RPMI8226 (cell line): ENCODE measurements around the gene ZNF831.

Experiments used
- DNase-seq: peaks from one replicate; pipeline ENCODE4 v3.0.0-alpha.2; 2015

ZNF831 gene

GRCh38 chr20:59157961-59158541, 5.6 kb upstream of the ZNF831 start:
- DNase-seq, result no peak

DNA sequence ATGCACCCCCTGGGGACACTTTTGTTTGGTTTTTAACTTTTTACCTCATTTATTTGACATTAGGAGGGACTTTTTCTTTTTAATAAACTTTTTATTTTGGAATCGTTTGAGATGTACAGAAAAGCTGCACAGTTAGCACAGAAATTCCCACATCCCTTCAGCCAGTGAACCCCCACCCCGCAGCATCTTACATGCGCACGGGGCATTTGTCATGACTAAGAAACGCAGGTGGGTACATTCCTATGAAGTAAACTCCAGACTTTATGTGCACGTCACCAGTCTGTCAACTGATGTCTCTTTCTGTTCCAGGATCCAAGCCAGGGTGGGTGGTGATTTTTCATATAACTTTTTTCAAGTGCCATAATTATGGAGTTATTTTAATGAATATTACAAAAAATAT, 4.9 kb upstream of the ZNF831 start:
- no peak for DNase-seq

DNA sequence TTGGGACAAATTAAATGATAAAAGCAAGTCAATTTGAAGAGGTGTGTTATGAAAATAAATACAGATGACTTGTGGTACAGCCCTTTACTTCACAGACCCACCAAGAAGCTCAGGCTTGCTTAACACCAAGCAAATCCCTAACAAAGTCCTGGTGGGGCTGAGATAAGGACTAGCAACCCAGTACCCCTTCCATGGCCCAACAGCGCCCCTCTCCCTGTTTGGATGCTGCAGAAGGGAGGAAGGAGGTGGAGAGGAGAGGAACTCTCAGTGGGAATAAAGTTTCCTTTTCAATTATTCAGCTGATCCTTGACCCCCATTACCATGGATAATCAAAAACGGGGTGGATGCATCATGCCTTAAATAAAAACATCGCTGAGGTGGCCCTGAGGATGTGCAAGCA, 4.5 kb upstream of the ZNF831 start:
- DNase-seq, result no peak

GRCh38 chr20:59159493-59160376, 3.9 kb upstream of the ZNF831 start:
- peak; percentile 66 for DNase-seq

DNA sequence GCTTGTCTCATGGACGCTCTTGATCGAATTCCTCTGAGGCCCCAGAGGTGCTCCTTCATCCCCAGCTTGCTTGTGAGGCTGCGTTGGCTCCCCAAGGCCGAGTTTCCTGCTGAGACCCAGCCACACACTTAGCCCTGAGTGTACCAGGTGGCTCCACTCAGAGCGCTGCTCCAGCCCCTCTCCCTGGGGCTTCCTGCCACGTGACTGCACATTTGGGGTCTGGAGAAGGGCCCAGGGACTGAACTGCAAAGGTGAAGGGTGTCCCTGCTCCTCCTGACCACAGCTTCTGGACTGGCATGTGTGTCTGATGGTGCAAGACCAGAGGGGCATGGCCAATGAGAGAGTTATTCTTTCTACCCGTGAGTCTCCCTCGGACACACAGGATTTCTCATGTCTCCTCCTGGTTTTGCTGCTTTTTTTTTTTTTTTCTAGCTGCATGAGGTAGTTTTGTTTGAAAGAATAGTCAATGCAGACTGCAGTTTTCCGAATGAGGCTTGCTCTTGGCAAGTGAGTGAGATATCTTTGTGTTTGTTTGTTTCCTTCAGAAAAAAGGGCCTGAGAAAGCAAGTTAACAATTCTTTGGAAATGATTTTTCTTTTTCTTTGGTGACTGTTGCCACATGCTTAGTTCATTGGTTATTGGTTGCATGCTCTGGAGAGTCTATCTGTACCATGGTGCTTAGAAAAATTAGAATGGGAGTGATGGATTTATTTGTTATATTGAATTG, 3.1 kb upstream of the ZNF831 start:
- no peak for DNase-seq

DNA sequence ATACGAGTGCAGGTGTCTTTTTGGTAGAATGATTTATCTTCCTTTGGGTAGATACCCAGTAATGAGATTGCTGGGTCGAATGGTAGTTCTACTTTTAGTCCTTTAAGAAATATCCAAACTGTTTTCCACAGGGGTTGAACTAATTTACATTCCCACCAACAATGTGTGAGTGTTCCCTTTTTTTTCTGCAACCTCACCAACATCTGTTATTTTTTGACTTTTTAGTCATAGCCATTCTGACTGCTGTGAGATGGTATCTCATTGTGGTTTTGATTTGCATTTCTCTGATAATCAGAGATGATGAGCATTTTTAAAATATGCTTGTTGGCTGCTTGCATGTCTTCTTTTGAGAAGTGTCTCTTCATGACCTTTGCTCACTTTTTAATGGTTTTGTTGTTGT, 1.9 kb upstream of the ZNF831 start:
- no peak for DNase-seq

DNA sequence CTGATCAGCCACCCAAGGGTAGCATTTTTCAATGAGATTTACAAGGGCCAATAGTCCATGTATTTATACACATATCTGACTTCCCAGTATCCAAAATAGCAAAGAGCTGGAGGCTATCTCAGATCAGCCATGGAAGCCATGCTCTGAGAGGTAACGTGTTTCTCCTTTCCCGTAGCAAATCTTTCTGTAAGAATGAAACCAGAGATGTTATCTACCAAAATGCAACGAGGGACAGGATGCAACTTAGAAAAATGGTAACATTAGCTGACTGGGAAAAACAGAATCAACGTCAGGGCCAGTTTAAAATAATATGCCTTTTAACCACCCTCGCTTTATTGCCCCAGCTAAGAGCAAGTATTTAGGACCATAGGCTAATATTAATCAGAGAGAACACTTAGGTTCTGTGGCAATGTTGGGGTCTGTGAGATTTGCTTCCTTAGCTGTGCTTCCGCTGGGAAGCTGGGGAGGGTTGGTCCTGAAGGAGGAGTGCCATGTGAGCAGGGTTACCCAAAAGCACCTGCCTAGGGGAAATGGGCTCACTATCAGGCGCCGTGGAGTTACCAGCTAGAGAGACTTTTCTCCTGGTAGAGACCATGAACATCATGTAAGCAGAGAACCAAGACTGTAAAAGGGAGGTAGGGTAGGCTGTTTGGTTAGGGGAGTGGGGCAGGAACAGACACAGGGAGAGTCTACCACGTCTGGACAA, 1.2 kb downstream of the ZNF831 start:
- no peak for DNase-seq

- DNase-seq, result no peak
Observed at GRCh38 chr20:59165396-59165795, 1.8 kb downstream of the ZNF831 start.

DNA sequence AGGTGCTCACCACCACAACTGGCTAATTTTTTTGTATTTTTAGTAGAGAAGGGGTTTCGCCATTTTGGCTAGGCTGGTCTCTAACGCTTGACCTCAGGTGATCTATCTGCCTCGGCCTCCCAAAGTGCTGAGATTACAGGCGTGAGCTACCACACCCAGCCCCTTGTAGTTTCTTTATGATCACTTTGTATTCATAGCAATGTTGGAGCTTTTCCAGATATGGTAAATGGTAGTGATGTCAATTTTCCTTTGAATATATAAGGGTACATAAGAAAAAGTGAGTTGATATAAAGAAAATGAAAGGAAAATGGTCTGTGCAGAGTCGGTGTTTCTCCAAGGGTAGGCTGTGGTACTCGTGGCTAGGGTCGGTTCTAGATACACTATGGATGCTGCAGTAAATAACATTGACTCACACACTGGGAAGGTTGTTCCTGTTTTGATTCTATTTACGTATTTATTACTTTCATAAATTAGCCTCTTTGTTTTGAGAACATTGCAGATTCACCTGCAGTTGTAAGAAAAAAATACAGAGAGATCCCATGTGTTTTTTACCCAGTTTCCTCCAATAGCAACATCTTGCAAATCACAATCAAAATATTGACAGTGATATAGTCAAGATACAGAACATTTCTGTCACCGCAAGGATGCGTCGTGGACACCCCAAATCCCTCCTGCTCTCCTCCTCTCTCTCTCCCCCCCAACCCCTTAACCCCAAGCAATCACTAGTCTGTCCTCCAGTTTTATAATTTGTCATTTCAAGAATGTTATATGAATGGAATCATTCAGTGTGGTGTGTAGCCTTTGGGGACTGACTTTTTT, 2.5 kb downstream of the ZNF831 start:
- DNase-seq, result no peak

GRCh38 chr20:59170406-59171349, 7.1 kb downstream of the ZNF831 start:
- DNase-seq, result no peak

- DNase-seq, result no peak
Observed at GRCh38 chr20:59171986-59172385, 8.4 kb downstream of the ZNF831 start.

DNA sequence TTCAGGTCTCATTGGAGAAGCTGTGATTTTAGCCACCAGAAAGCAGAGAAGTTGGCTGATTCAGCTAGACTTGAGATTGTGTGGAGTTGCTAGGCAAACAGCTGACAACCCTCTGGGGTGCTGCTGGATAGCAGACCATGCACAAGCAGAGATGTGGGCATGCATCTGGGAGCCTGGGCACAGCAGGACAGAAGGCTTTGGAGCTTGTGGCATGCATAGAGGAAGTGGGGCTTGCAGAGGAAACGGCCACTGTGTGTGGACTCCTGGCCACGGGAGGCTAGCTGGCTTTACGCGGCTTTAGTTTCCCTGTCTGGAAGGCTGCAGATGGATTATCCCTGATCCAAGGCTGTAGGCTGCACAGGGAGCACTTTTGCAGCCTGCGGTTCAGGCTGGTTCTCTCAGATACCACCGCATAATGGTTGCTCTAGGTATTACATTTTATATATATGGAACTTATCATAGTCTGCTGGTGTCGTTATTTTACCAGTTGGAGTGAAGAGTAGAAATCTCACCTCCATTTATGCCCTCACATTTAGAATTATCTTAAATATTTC, 10.4 kb downstream of the ZNF831 start:
- no peak for DNase-seq

- no peak for DNase-seq
Observed at GRCh38 chr20:59175002-59175401, 11.4 kb downstream of the ZNF831 start.

- no peak for DNase-seq
Observed at GRCh38 chr20:59175861-59176260, 12.2 kb downstream of the ZNF831 start.

- no peak for DNase-seq
Observed at GRCh38 chr20:59176812-59177211, 13.2 kb downstream of the ZNF831 start.

GRCh38 chr20:59177266-59178250, 13.9 kb downstream of the ZNF831 start:
- DNase-seq, result no peak

DNA sequence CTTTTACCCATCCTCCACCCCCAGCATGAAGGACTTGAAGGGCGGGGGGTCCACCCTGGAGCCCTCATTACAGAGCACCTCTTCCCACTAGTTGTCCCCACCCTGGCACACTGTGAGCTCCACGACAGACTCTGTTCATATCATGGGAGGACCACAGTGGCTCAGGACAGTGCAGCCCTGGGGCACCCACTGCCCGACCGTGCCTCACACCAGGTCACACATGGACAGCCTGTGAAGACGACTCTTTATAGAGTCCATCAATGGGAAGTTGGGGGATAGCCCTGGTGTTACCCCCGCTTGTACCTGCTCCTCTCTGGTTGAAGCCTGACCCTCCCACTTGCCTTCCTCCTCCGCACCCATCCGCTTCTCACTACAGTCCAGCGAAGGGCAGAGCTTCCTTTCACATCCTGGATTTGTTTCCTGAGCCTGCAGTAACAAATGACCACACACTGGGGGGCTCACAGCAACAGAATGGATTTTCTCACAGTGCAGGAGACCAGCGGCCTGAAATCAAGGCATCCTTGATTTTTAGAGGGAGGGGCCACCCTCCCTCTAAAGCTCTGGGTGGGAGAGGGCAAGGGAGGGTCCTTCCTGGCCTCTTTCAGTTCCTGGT, 15.5 kb downstream of the ZNF831 start:
- no peak for DNase-seq

GRCh38 chr20:59179988-59180387, 16.4 kb downstream of the ZNF831 start:
- no peak for DNase-seq

GRCh38 chr20:59181936-59182335, 18.3 kb downstream of the ZNF831 start:
- DNase-seq, result no peak
